ENCODE measurements around the gene DERL3. TPM values are rescaled to one million over a fixed set of nuclear protein-coding genes. Genes with fewer than 3 reads are reported as not detected.

The DERL3 gene
- total and polyA plus RNA-seq, 11 donors: 0.24 to 12.7 (median 1.7) TPM

DNA sequence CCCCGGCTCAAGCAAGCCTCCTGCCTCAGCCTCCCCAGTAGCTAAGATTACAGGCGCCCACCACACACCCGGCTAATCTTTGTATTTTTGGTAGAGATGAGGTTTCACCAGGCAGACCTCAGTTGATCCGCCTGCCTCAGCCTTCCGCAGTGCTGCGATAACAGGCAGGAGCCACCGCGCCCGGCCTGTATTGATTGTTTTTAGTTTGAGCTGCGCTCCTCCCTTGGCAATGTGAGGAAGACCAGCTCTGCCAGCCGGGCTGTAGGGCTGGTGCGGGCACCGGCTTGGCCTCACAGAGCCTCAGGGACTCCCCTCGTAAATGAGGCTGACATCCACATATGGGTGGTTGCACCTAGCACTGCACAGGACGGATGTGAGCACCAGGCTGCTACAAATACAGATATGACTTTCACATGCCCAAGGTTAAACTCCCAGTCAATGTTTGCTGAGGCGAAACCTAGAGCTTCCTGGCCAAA, 11.4 kb upstream of the DERL3 start:
- Histone ChIP-seq H3K4me3 (no peak overlapping the region), H3K27me3 (no peaks in the 10 kb centered on the region), H3K4me1 (peaks cover 3 to 42% (median 25%) of the 10 kb centered on the region in 12 donors), H3K36me3 (no peaks in the 10 kb centered on the region), H3K9me3 (no peaks in the 10 kb centered on the region), H3K27ac (no peak overlapping the region)
- intact Hi-C loops (cut with DNase I): loop anchor here in 1 of 10 donors (5.0 kb wide), 1 partner anchor 308 kb away; no protein-coding TSS in a partner anchor
- ATAC-seq (no peak), DNase-seq (no peak)
- WGBS, 4 donors: 85 to 87% (median 86%) methylated on average over 16 of the region's 16 CpGs
- TF ChIP-seq POLR2A (IDR thresholded peaks at IDR 0.05): no peak
- TF ChIP-seq, protein P1, sequence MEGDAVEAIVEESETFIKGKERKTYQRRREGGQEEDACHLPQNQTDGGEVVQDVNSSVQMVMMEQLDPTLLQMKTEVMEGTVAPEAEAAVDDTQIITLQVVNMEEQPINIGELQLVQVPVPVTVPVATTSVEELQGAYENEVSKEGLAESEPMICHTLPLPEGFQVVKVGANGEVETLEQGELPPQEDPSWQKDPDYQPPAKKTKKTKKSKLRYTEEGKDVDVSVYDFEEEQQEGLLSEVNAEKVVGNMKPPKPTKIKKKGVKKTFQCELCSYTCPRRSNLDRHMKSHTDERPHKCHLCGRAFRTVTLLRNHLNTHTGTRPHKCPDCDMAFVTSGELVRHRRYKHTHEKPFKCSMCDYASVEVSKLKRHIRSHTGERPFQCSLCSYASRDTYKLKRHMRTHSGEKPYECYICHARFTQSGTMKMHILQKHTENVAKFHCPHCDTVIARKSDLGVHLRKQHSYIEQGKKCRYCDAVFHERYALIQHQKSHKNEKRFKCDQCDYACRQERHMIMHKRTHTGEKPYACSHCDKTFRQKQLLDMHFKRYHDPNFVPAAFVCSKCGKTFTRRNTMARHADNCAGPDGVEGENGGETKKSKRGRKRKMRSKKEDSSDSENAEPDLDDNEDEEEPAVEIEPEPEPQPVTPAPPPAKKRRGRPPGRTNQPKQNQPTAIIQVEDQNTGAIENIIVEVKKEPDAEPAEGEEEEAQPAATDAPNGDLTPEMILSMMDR (IDR thresholded peaks at IDR 0.05): no peak

DNA sequence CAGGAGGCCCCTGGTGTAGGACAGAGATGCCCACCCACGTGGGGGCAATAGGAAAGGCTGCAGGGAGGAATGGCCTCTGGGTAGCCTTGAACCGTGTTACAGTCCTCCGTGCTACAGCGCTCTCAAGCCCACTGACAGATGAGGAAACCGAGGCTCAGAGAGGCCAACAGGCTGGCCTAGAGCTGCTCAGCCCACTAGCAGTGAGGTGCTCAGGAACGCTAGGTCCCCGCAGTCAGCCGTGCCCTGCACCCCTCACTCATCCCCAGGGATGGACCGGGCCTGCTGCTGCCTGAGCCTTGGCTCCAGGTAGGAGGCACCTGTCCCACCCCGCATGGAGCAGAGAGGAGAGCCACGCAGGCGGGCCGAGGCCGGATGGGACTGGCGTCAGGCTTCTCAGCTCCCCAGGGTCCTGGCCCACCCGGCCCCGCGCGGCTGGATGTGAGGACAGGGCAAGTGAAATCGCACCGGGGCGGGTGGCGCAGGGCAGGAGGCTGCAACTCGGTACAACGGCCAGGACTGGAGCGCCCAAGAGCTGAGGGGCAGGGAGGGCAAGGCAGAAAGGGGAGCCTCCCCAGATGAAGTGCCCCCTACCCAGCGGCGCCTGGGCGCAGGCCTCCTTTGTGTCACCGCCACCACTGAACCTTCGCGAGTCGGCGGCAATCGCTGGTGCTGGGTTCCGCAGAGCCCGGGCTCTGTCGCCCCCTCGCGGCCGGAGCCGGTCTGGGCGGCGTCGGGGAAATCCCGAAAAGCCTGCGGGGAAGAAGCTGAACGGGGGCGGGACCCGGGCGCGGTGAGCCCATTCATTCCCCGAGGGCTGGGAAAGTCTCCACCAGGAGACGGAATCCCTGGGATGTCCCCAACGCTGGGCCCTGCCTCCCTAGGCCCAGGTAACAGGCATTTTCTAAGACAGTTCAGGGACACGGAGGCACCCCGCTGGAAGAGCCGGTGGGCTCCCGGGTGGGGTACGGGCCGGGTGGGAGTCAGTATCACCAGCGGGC, 10.5 kb upstream of the DERL3 start:
- WGBS, 4 donors: 12 to 26% (median 23%) methylated on average over 44 to 62 of the region's 62 CpGs
- H3K36me3 ChIP-seq: no peaks in the 10 kb centered on the region
- peaks cover 3 to 51% (median 31%) of the 10 kb centered on the region in 12 donors for H3K4me1 ChIP-seq
- peak; percentile 11 to 65 (median 56) for ATAC-seq
- H3K27me3 ChIP-seq: no peaks in the 10 kb centered on the region
- intact Hi-C loops (cut with DNase I): loop anchor here (2.0 to 10.0 kb wide), 9 partner anchors 62 to 307 kb away; partner anchors contain the start of genes CHCHD10 (in 5 of the 10), SMARCB1 (in 3 of the 10) and MMP11 (in 1 of the 10)
- no peaks in the 10 kb centered on the region for H3K9me3 ChIP-seq
- H3K27ac ChIP-seq: no peak overlapping the region
- DNase-seq: peak; percentile 81 to 94 (median 85)
- H3K4me3 ChIP-seq: peak overlapping the region in 4 of 12 donors; percentile 5 to 27 (median 24)
- TF ChIP-seq, protein P1 (IDR thresholded peaks at IDR 0.05): peak; percentile 95 to 99 (median 98)
- no peak for TF ChIP-seq POLR2A (IDR thresholded peaks at IDR 0.05)

DNA sequence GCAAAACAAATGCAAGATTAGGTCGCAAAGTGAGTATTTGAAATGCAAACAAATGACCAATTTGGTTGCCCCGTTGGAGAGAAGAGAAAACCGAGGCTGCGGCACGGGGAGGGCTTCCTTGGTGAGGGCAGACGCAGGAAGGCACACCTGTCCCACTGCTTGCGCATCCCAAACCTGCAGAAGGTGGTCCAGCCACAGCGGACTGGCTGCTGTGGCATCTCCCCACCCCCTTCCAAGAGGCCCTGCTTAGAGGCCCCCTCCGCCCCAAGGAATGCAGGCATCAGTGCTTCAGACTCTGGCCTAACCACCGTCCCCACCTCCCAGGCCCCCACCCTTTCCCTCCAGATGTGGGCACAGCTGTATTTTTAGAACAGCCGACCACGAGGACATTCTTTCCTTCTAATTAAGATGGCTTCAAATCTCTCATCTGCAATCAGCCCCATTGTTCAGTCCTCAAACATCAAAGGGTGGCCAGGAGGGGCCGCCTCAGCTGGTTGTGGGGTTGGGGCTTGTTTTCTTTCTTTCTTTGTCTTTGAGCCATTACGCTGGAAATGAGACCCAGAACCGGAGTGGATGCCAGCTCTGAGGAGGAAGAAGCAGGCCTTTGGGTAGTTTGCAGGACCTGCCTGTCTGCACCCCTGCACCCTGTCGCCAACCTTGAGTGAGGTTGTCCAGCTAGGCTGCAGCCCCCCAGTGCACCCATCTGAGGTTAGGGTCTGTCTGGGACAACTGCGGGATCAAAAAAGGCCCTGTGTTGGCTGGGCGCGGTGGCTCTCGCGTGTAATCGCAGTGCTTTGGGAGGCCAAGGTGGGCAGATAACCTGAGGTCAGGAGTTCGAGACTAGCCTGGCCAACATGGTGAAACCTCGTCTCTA, 9.4 kb upstream of the DERL3 start:
- Histone ChIP-seq H3K4me1 (peaks cover 3 to 54% (median 37%) of the 10 kb centered on the region in 12 donors), H3K9me3 (no peaks in the 10 kb centered on the region), H3K36me3 (no peaks in the 10 kb centered on the region), H3K27ac (no peak overlapping the region), H3K27me3 (no peaks in the 10 kb centered on the region), H3K4me3 (no peak overlapping the region)
- 79 to 85% (median 83%) methylated on average over 24 of the region's 24 CpGs for WGBS, 4 donors
- ATAC-seq: no peak
- TF ChIP-seq, protein P1 (IDR thresholded peaks at IDR 0.05): no peak
- no peak for TF ChIP-seq POLR2A (IDR thresholded peaks at IDR 0.05)
- peak in 1 of 5 donors; percentile 47 for DNase-seq
- intact Hi-C loops (cut with DNase I): loop anchor here (1.0 to 10.0 kb wide), 10 partner anchors 61 to 306 kb away; partner anchors contain the start of genes CHCHD10 (in 5 of the 10), SMARCB1 (in 3 of the 10) and MMP11 (in 1 of the 10)

All from heart left ventricle (tissue), 16 donors.